GM13976 (cell line): Measurements from ENCODE around the gene DTD1.

ENCODE experiments used
- DNase-seq: peaks from one replicate; pipeline ENCODE4 v3.0.0; 2012; ENCODE audit warnings: low spot score
- CTCF ChIP-seq: IDR thresholded peaks from 2 replicates; pipeline ENCODE4 v1.5.1; 2012; ENCODE audit warnings: borderline replicate concordance, mild to moderate bottlenecking; ENCODE audit not compliant: insufficient read depth; ENCODE audit errors: extremely low read depth, missing control alignments, control extremely low read depth
- in situ Hi-C: fragments of 300-500 bp; cut with MboI; formaldehyde crosslinking; loops from one replicate; pipeline ENCODE4 v1.12.0; 2022; ENCODE audit warnings: low sequenced_read_pairs, mixed read lengths, inconsistent platforms; ENCODE audit not compliant: unreplicated experiment

The DTD1 gene

GRCh38 chr20:18701969-18702368 lies 114.1 kb downstream of the DTD1 start:
- TF ChIP-seq CTCF: no peak
- in situ Hi-C loops: no loop called here

GRCh38 chr20:18702736-18703135 lies 114.9 kb downstream of the DTD1 start:
- DNase-seq: no peak
- in situ Hi-C loops: no loop called here
- TF ChIP-seq CTCF: no peak

More at GRCh38 chr20:18701969-18702368, 114.1 kb downstream of the DTD1 start:
- no peak for DNase-seq

- in situ Hi-C loops: no loop called here
- TF ChIP-seq CTCF: no peak
- DNase-seq: no peak
Observed at GRCh38 chr20:18705490-18705889, 117.6 kb downstream of the DTD1 start.

GRCh38 chr20:18705910-18706309 lies 118.1 kb downstream of the DTD1 start:
- TF ChIP-seq CTCF: no peak
- DNase-seq: no peak
- in situ Hi-C loops: no loop called here

GRCh38 chr20:18712131-18712530 lies 124.3 kb downstream of the DTD1 start:
- TF ChIP-seq CTCF: no peak
- DNase-seq: no peak
- in situ Hi-C loops: no loop called here

- no peak for DNase-seq
- no peak for TF ChIP-seq CTCF
- in situ Hi-C loops: no loop called here
Observed at GRCh38 chr20:18712882-18713281, 125.0 kb downstream of the DTD1 start.

GRCh38 chr20:18715564-18715963 lies 127.7 kb downstream of the DTD1 start:
- no peak for DNase-seq
- in situ Hi-C loops: no loop called here

More at GRCh38 chr20:18715564-18715963, 127.7 kb downstream of the DTD1 start:
- TF ChIP-seq CTCF: no peak
